Stimulated activated naive CD8-positive, alpha-beta T cell treated with anti-CD3 and anti-CD28 coated beads, Interleukin-15, amount 100 ng/mL, for 72 hours (primary cell): ENCODE data around the gene ALDH1L1.

Source experiments
- ATAC-seq: fragments of 150-1000 bp; cut with Tn5 transposase; 2 replicates; pipeline ENCODE4 v1.10.0; 2021; ENCODE audit warnings: mild to moderate bottlenecking, moderate library complexity
- DNase-seq, 2 donors: peaks; one replicate each; pipeline ENCODE4 v3.0.0; 2021 to 2022
- H3K27ac Mint-ChIP-seq, 2 donors: one replicate each; pipeline ENCODE4 v1.8.0; 2022; ENCODE audit warnings: mild to moderate bottlenecking in 2 of 2, mixed read lengths in 2 of 2, moderate library complexity in 2 of 2
- H3K27me3 Mint-ChIP-seq: one replicate; pipeline ENCODE4 v1.8.0; 2022; ENCODE audit warnings: mixed read lengths
- H3K4me1 Mint-ChIP-seq: one replicate; pipeline ENCODE4 v1.8.0; 2022; ENCODE audit warnings: mild to moderate bottlenecking, mixed read lengths
- H3K4me3 Mint-ChIP-seq, 2 donors: one replicate each; pipeline ENCODE4 v1.8.0; 2022; ENCODE audit warnings: mild to moderate bottlenecking in 2 of 2, mixed read lengths in 2 of 2, moderate library complexity in 1 of 2
- H3K9me3 Mint-ChIP-seq, 2 donors: one replicate each; pipeline ENCODE4 v1.8.0; 2022; ENCODE audit warnings: mixed read lengths in 2 of 2

Gene ALDH1L1

GRCh38 chr3:126111566-126112475 lies 68.6 kb downstream of the ALDH1L1 start:
- Mint-ChIP-seq H3K27me3 (no peaks in the 10 kb centered on the region), H3K4me3 (no peak overlapping the region), H3K27ac (peak overlapping the region in 1 of 2 donors; percentile 69), H3K9me3 (no peaks in the 10 kb centered on the region), H3K4me1 (no peaks in the 10 kb centered on the region)
- ATAC-seq (no peak), DNase-seq (no peak)

- ATAC-seq (no peak), DNase-seq (peak in 1 of 2 donors; percentile 6)
- Mint-ChIP-seq H3K4me1 (no peaks in the 10 kb centered on the region), H3K27ac (no peak overlapping the region), H3K9me3 (no peaks in the 10 kb centered on the region), H3K27me3 (no peaks in the 10 kb centered on the region), H3K4me3 (no peak overlapping the region)
Observed at GRCh38 chr3:126111126-126111551, 69.2 kb downstream of the ALDH1L1 start.

GRCh38 chr3:126110431-126111125 lies 69.8 kb downstream of the ALDH1L1 start:
- Mint-ChIP-seq H3K27ac (no peak overlapping the region), H3K27me3 (no peaks in the 10 kb centered on the region), H3K9me3 (no peaks in the 10 kb centered on the region), H3K4me1 (no peaks in the 10 kb centered on the region), H3K4me3 (peak overlapping the region in 1 of 2 donors; percentile 37)
- DNase-seq (no peak), ATAC-seq (no peak)

GRCh38 chr3:126109880-126110235 lies 70.5 kb downstream of the ALDH1L1 start:
- ATAC-seq (no peak), DNase-seq (no peak)
- Mint-ChIP-seq H3K9me3 (no peaks in the 10 kb centered on the region), H3K27me3 (no peaks in the 10 kb centered on the region), H3K27ac (no peak overlapping the region), H3K4me3 (no peak overlapping the region), H3K4me1 (no peaks in the 10 kb centered on the region)

- Mint-ChIP-seq H3K4me3 (no peak overlapping the region), H3K4me1 (no peaks in the 10 kb centered on the region), H3K27me3 (no peaks in the 10 kb centered on the region), H3K9me3 (no peaks in the 10 kb centered on the region), H3K27ac (peak overlapping the region in 1 of 2 donors; percentile 30)
- ATAC-seq (no peak), DNase-seq (peak in 1 of 2 donors; percentile 5)
Observed at GRCh38 chr3:126109146-126109879, 71.1 kb downstream of the ALDH1L1 start.

GRCh38 chr3:126108676-126109050 lies 71.7 kb downstream of the ALDH1L1 start:
- H3K27me3 Mint-ChIP-seq = no peaks in the 10 kb centered on the region
- H3K4me1 Mint-ChIP-seq = no peaks in the 10 kb centered on the region
- no peak overlapping the region for H3K4me3 Mint-ChIP-seq
- peak overlapping the region in 1 of 2 donors; percentile 58 for H3K27ac Mint-ChIP-seq
- H3K9me3 Mint-ChIP-seq = no peaks in the 10 kb centered on the region
- no peak for ATAC-seq
- no peak for DNase-seq

GRCh38 chr3:126107957-126108675 lies 72.3 kb downstream of the ALDH1L1 start:
- Mint-ChIP-seq H3K4me3 (no peak overlapping the region), H3K9me3 (no peaks in the 10 kb centered on the region), H3K4me1 (no peaks in the 10 kb centered on the region), H3K27ac (peak overlapping the region in 1 of 2 donors; percentile 9), H3K27me3 (no peaks in the 10 kb centered on the region)
- ATAC-seq = peak; percentile 27
- peak in 1 of 2 donors; percentile 7 for DNase-seq

- H3K27ac Mint-ChIP-seq = peak overlapping the region in 1 of 2 donors; percentile 76
- ATAC-seq (no peak), DNase-seq (peak in 1 of 2 donors; percentile 4)
- H3K9me3 Mint-ChIP-seq = no peaks in the 10 kb centered on the region
- no peaks in the 10 kb centered on the region for H3K4me1 Mint-ChIP-seq
- no peaks in the 10 kb centered on the region for H3K27me3 Mint-ChIP-seq
- H3K4me3 Mint-ChIP-seq = no peak overlapping the region
Observed at GRCh38 chr3:126107203-126107939, 73.0 kb downstream of the ALDH1L1 start.

GRCh38 chr3:126106336-126107202 lies 73.8 kb downstream of the ALDH1L1 start:
- H3K9me3 Mint-ChIP-seq = no peaks in the 10 kb centered on the region
- no peaks in the 10 kb centered on the region for H3K27me3 Mint-ChIP-seq
- H3K4me3 Mint-ChIP-seq = no peak overlapping the region
- DNase-seq (peak in 1 of 2 donors; percentile 7), ATAC-seq (no peak)
- H3K27ac Mint-ChIP-seq = no peak overlapping the region
- no peaks in the 10 kb centered on the region for H3K4me1 Mint-ChIP-seq

- no peaks in the 10 kb centered on the region for H3K9me3 Mint-ChIP-seq
- ATAC-seq (no peak), DNase-seq (no peak)
- H3K27ac Mint-ChIP-seq = no peak overlapping the region
- no peaks in the 10 kb centered on the region for H3K4me1 Mint-ChIP-seq
- no peaks in the 10 kb centered on the region for H3K27me3 Mint-ChIP-seq
- H3K4me3 Mint-ChIP-seq = no peak overlapping the region
Observed at GRCh38 chr3:126105691-126106187, 74.6 kb downstream of the ALDH1L1 start.

GRCh38 chr3:126104742-126105605 lies 75.4 kb downstream of the ALDH1L1 start:
- ATAC-seq = no peak
- H3K4me3 Mint-ChIP-seq = no peak overlapping the region
- no peak overlapping the region for H3K27ac Mint-ChIP-seq
- no peaks in the 10 kb centered on the region for H3K27me3 Mint-ChIP-seq
- H3K9me3 Mint-ChIP-seq = no peaks in the 10 kb centered on the region
- DNase-seq = no peak
- no peaks in the 10 kb centered on the region for H3K4me1 Mint-ChIP-seq

- Mint-ChIP-seq H3K4me1 (no peaks in the 10 kb centered on the region), H3K4me3 (no peak overlapping the region), H3K27ac (no peak overlapping the region), H3K27me3 (no peaks in the 10 kb centered on the region), H3K9me3 (no peaks in the 10 kb centered on the region)
- peak; percentile 24 for ATAC-seq
- no peak for DNase-seq
Observed at GRCh38 chr3:126104028-126104635, 76.3 kb downstream of the ALDH1L1 start.
